A673 (cell line): ENCODE measurements around the gene STMN3.

ENCODE experiments used
- CTCF ChIP-seq: fragments of 300-800, 200-600 bp; sonication (generic); conservative IDR thresholded peaks from 2 replicates; pipeline ENCODE4 v1.5.1; 2017; ENCODE audit warnings: low read depth, mild to moderate bottlenecking, antibody characterized with exemption, low read length, moderate library complexity, mixed read lengths
- EZH2 ChIP-seq: fragments of 200-600 bp; sonication (generic); IDR thresholded peaks from 2 replicates; pipeline ENCODE4 v1.6.1; 2017; ENCODE audit warnings: borderline replicate concordance, low read depth, mild to moderate bottlenecking, mixed read lengths, antibody characterized with exemption, low read length; ENCODE audit not compliant: poor library complexity, severe bottlenecking

GRCh38 chr20:63628246-63628975, 24.8 kb downstream of the STMN3 start:
- TF ChIP-seq CTCF (no peak), EZH2 (no peak)
